GM12878 (cell line): Measurements from ENCODE around the gene CARD19. TPM values are rescaled to one million over a fixed set of nuclear protein-coding genes. Genes with fewer than 3 reads are reported as not detected.

ENCODE experiments used
- EGR1 ChIP-seq, 2 experiments: IDR thresholded peaks; 1 replicate in 1 of 2; 2 replicates in 1 of 2; pipeline ENCODE4 v1.6.1; 2011 to 2012; ENCODE audit warnings: low read depth in 2 of 2, low read length in 2 of 2, borderline replicate concordance in 1 of 2, mild to moderate bottlenecking in 1 of 2, moderate library complexity in 1 of 2
- FOXK2 ChIP-seq: fragments of 450-650 bp; IDR thresholded peaks from 2 replicates; pipeline ENCODE4 v1.6.1; 2017; ENCODE audit warnings: mild to moderate bottlenecking, moderate library complexity
- POLR2AphosphoS5 ChIP-seq: IDR thresholded peaks from 2 replicates; pipeline ENCODE4 v1.6.1; 2011; ENCODE audit warnings: mild to moderate bottlenecking, low read length, inconsistent platforms
- TCF12 ChIP-seq: IDR thresholded peaks from 2 replicates; pipeline ENCODE4 v1.6.1; 2011; ENCODE audit warnings: low read depth, mild to moderate bottlenecking, low read length
- WRNIP1 ChIP-seq: IDR thresholded peaks from 2 replicates; pipeline ENCODE4 v1.6.1; 2011; ENCODE audit warnings: low read depth, low read length, improper control_type of control experiment, borderline replicate concordance
- polyA plus RNA-seq, 11 experiments: library from polyadenylated mRNA; depleted of rRNA in 4 of 11; unstranded in 6 of 11; stranded (reverse) in 5 of 11; fragments of >200 nt; fragmentation: Nextera tagmentation in 4 of 11; fragmentation: Illumina TruSeq in 1 of 11; extraction: Ambion mirVana in 4 of 11; extraction: Trizol in 1 of 11; gene quantifications; 1 replicate in 1 of 11; 2 replicates in 10 of 11; pipeline versions ENCODE4 v1.2.1 to v1.2.3, GENCODE V29; 2011 to 2016; ENCODE audit warnings: inconsistent platforms in 2 of 11, missing spikeins in 2 of 11, low read depth in 1 of 11
- total RNA-seq, 4 experiments: library from RNA; depleted of rRNA in 3 of 4; stranded (reverse); fragments of >200 nt in 3 of 4; fragmentation: Illumina TruSeq in 1 of 4; extraction: Trizol in 1 of 4; gene quantifications; 2 replicates each; pipeline versions ENCODE4 v1.2.1 to v1.2.3, GENCODE V29; 2013 to 2021
- TF ChIP-seq, protein P1 (sequence below): fragments of 450-650 bp; formaldehyde crosslinking; IDR thresholded peaks from 2 replicates; pipeline ENCODE4 v1.4.0; 2020; ENCODE audit warnings: mild to moderate bottlenecking, moderate library complexity

The CARD19 gene
- total and polyA plus RNA-seq, 10 of the 15 experiments (the other 5 are each of a cell fraction or from before 2014, with no cell fraction given), result 0.61 to 41.6 (median 19.9) TPM

DNA sequence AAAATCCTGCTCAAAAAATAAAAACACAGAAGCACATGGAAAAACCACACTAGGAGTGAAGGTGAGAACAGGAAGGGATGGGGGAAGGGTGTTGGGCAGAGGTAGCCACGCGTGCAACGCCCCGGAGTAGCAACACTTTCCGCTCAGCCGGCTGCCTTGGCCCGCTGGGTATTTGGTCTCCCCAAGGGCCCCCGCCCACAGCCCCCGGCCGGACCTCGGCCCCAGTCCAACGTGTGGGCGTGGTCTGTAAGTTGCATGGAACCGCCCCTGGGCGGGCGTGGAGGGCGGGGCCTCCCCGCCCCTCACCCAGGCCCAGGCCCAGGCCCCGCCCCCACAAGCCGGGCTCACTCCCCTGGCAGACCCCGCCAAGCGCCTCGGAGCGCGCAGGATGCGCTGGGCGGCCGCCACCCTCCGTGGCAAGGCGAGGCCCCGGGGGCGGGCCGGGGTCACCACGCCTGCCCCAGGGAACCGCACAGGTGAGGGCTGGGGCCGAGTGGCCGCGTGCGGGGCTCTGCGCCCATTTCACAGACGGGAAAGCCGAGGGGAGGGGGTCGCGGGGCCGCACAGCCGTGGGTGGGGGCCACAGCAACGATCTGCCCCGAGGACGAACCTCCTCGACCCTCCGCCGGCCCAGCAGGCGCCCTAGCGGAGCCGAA, 37.5 kb upstream of the CARD19 start, which contains the start of gene SUSD3 (continued):
- TF ChIP-seq, protein P1, sequence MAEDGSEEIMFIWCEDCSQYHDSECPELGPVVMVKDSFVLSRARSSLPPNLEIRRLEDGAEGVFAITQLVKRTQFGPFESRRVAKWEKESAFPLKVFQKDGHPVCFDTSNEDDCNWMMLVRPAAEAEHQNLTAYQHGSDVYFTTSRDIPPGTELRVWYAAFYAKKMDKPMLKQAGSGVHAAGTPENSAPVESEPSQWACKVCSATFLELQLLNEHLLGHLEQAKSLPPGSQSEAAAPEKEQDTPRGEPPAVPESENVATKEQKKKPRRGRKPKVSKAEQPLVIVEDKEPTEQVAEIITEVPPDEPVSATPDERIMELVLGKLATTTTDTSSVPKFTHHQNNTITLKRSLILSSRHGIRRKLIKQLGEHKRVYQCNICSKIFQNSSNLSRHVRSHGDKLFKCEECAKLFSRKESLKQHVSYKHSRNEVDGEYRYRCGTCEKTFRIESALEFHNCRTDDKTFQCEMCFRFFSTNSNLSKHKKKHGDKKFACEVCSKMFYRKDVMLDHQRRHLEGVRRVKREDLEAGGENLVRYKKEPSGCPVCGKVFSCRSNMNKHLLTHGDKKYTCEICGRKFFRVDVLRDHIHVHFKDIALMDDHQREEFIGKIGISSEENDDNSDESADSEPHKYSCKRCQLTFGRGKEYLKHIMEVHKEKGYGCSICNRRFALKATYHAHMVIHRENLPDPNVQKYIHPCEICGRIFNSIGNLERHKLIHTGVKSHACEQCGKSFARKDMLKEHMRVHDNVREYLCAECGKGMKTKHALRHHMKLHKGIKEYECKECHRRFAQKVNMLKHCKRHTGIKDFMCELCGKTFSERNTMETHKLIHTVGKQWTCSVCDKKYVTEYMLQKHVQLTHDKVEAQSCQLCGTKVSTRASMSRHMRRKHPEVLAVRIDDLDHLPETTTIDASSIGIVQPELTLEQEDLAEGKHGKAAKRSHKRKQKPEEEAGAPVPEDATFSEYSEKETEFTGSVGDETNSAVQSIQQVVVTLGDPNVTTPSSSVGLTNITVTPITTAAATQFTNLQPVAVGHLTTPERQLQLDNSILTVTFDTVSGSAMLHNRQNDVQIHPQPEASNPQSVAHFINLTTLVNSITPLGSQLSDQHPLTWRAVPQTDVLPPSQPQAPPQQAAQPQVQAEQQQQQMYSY, result no peak
- TF ChIP-seq TCF12 (0 out of 2 replicates have a peak, but pooled peaks have one; percentile 55), FOXK2 (no peak), EGR1 (IDR thresholded peaks at IDR 0.05; ENCODE audit: borderline replicate concordance in 1 of 2, low read depth in 2 of 2, low read length in 2 of 2) (peak in 1 of 2 experiments; percentile 15; a peak in 1 of 3 replicates), POLR2AphosphoS5 (no peak), WRNIP1 (no peak)
